Ovary (tissue), 9 donors: ENCODE results near the gene VPS52. TPM values are rescaled to one million over a fixed set of nuclear protein-coding genes. Genes with fewer than 3 reads are reported as not detected.

Experiments
- DNase-seq, 5 donors: peaks; one replicate each; pipeline ENCODE4 v3.0.0-alpha.2; 2019 to 2020
- H3K27ac ChIP-seq, 2 donors: fragments of 200-600 bp; one replicate each; pipeline versions ENCODE4 v1.5.1 to v1.8.0; 2019 to 2022
- H3K27me3 ChIP-seq: fragments of 200-600 bp; one replicate; pipeline ENCODE4 v1.8.0; 2022
- H3K36me3 ChIP-seq: fragments of 200-600 bp; sonication (generic); one replicate; pipeline ENCODE4 v1.5.1; 2019
- H3K4me1 ChIP-seq: one replicate; pipeline ENCODE4 v1.8.1; 2013; ENCODE audit warnings: mild to moderate bottlenecking, moderate library complexity; ENCODE audit not compliant: insufficient read depth
- H3K4me3 ChIP-seq: fragments of 200-600 bp; sonication (generic); one replicate; pipeline ENCODE4 v1.5.1; 2017
- H3K9me3 ChIP-seq, 2 donors: fragments of 200-600 bp in 1 of 2; sonication (generic) in 1 of 2; one replicate each; pipeline versions ENCODE4 v1.5.1 to v1.8.1; 2013 to 2019; ENCODE audit warnings: mild to moderate bottlenecking in 1 of 2, moderate library complexity in 1 of 2
- CTCF ChIP-seq, 3 donors: fragments of 450-650 bp in 2 of 3; fragments of 200-600 bp in 1 of 3; IDR thresholded peaks; one replicate each; pipeline versions ENCODE4 v1.5.1 to v1.8.0; 2016 to 2022; ENCODE audit warnings: antibody characterized with exemption in 3 of 3, mild to moderate bottlenecking in 1 of 3
- EP300 ChIP-seq: sonication (generic); formaldehyde crosslinking; IDR thresholded peaks from one replicate; pipeline ENCODE4 v1.6.1; 2017; ENCODE audit warnings: antibody characterized with exemption
- POLR2A ChIP-seq: fragments of 450-650 bp; IDR thresholded peaks from one replicate; pipeline ENCODE4 v1.6.1; 2017; ENCODE audit warnings: antibody characterized with exemption, mild to moderate bottlenecking, moderate library complexity
- WGBS, 3 donors: extraction: QIAGEN DNeasy Blood & Tissue Kit in 1 of 3; methylation state at CpG; one replicate each; pipeline versions ENCODE4 v1.1.5 to v1.1.7; 2013 to 2017; 5-methylcytosine and 5-hydroxymethylcytosine counted together
- intact Hi-C, 4 donors: fragments of 100-400 bp; cut with DNase I; formaldehyde crosslinking; loops; one replicate each; pipeline versions ENCODE4 v1.11.0 to v1.15.1; 2022 to 2023
- polyA plus RNA-seq, 2 donors: library from polyadenylated mRNA; stranded (reverse); fragments of 200-250 nt in 1 of 2; fragments of 350-450 nt in 1 of 2; fragmentation: Illumina TruSeq in 1 of 2; extraction: RNeasy Lipid Tissue Mini Kit (QIAGEN cat#74804) in 1 of 2; gene quantifications; one replicate each; pipeline ENCODE4 v1.2.3, GENCODE V29; 2013 to 2014
- total RNA-seq, 7 donors: library from RNA; depleted of rRNA in 2 of 7; stranded (reverse); fragments of >200 nt in 2 of 7; fragmentation: NEBNext Ultra II Directional in 3 of 7; extraction: Animal tissue kit (Norgen Biotek cat#: 25700) in 3 of 7; gene quantifications; one replicate each; pipeline versions ENCODE4 v1.1.0 to v1.2.4, GENCODE V29; 2016 to 2023
- donor health status: DM: no; HTN: no; CAD: no; lungs with moderate emphysema.
- donor health status: DM: no; HTN: no; CAD: no.
- donor health status: Bipolar disorder and iron deficiency.
- donor health status: DM: yes; HTN: yes; CAD: no.
- donor health status: DM: no; HTN: no; CAD: no.
- donor health status: DM: yes; HTN: yes; CAD: no.

Gene VPS52
- total and polyA plus RNA-seq, 9 donors = 24.0 to 56.7 (median 45.2) TPM

- DNase-seq = no peak
- intact Hi-C loops = no loop called here
- Histone ChIP-seq H3K27me3 (no peaks in the 10 kb centered on the region), H3K36me3 (no peaks in the 10 kb centered on the region), H3K27ac (no peak overlapping the region), H3K4me3 (no peak overlapping the region), H3K9me3 (no peaks in the 10 kb centered on the region), H3K4me1 (peaks cover 29% of the 10 kb centered on the region)
- WGBS, 3 donors = 73 to 74% (median 74%) methylated on average over 3 of the region's 3 CpGs
- no peak for TF ChIP-seq CTCF (IDR thresholded peaks at IDR 0.05)
- no peak for TF ChIP-seq EP300
- no peak for TF ChIP-seq POLR2A
These were observed 65.4 kb downstream of the VPS52 start for GRCh38 chr6:33206027-33206863.

- Histone ChIP-seq H3K27me3 (no peaks in the 10 kb centered on the region), H3K4me1 (peaks cover 31% of the 10 kb centered on the region), H3K4me3 (peak overlapping the region; percentile 57), H3K9me3 (no peaks in the 10 kb centered on the region), H3K27ac (no peak overlapping the region), H3K36me3 (no peaks in the 10 kb centered on the region)
- no peak for TF ChIP-seq CTCF (IDR thresholded peaks at IDR 0.05)
- TF ChIP-seq POLR2A = no peak
- TF ChIP-seq EP300 = no peak
- 54 to 58% (median 54%) methylated on average over 17 of the region's 17 CpGs for WGBS, 3 donors
- DNase-seq = no peak
- intact Hi-C loops = no loop called here
These were observed 66.3 kb downstream of the VPS52 start for GRCh38 chr6:33205191-33206026.

- Histone ChIP-seq H3K4me1 (peaks cover 31% of the 10 kb centered on the region), H3K27me3 (no peaks in the 10 kb centered on the region), H3K36me3 (no peaks in the 10 kb centered on the region), H3K27ac (no peak within 1 kb of the TSS), H3K9me3 (no peaks in the 10 kb centered on the region), H3K4me3 (peak within 1 kb of the TSS; percentile 57)
- DNase-seq = peak; percentile 90 to 95 (median 91)
- intact Hi-C loops = no loop called here
- WGBS, 3 donors = 2 to 4% (median 2%) methylated on average over 45 to 48 of the region's 48 CpGs
- TF ChIP-seq CTCF (IDR thresholded peaks at IDR 0.05) = peak in 1 of 3 donors; percentile 15
- no peak for TF ChIP-seq EP300
- no peak for TF ChIP-seq POLR2A
These were observed 67.1 kb downstream of the VPS52 start, which contains the start of gene HSD17B8 for GRCh38 chr6:33204415-33205190. HSD17B8 (plus strand) TSS chr6:33204655; CDS start chr6:33204669, 14 bp downstream.

GRCh38 chr6:33204165-33204414 is 67.6 kb downstream of the VPS52 start:
- H3K27ac ChIP-seq = no peak overlapping the region
- no peaks in the 10 kb centered on the region for H3K9me3 ChIP-seq
- peak overlapping the region; percentile 57 for H3K4me3 ChIP-seq
- no peaks in the 10 kb centered on the region for H3K36me3 ChIP-seq
- TF ChIP-seq EP300 = no peak
- TF ChIP-seq CTCF (IDR thresholded peaks at IDR 0.05) = no peak
- TF ChIP-seq POLR2A = no peak
- DNase-seq = no peak
- H3K27me3 ChIP-seq = no peaks in the 10 kb centered on the region
- H3K4me1 ChIP-seq = peaks cover 31% of the 10 kb centered on the region
- 2 to 13% (median 6%) methylated on average over 4 of the region's 4 CpGs for WGBS, 3 donors
- intact Hi-C loops = no loop called here
